Mesenchymal stem cell (in vitro differentiated cells and primary cell): Measurements from ENCODE around the gene SYNE2.

Experiments used
- DNase-seq: peaks from one replicate; pipeline ENCODE4 v3.0.0-alpha.2; 2013
- H2AFZ ChIP-seq: one replicate; pipeline ENCODE4 v1.6.1; 2013; ENCODE audit warnings: low read depth, mild to moderate bottlenecking, control low read depth, inconsistent platforms, low read length, moderate library complexity
- H2AK5ac ChIP-seq: 2 replicates; pipeline ENCODE4 v1.6.1; 2013; ENCODE audit warnings: low read length, moderate library complexity, mild to moderate bottlenecking, inconsistent platforms; ENCODE audit not compliant: severe bottlenecking
- H2BK120ac ChIP-seq: one replicate; pipeline ENCODE4 v1.6.1; 2013; ENCODE audit warnings: low read depth, mild to moderate bottlenecking, inconsistent platforms, low read length, moderate library complexity
- H2BK12ac ChIP-seq, 2 experiments: one replicate each; pipeline ENCODE4 v1.6.1; 2013; ENCODE audit warnings: inconsistent platforms in 2 of 2, low read length in 2 of 2, mild to moderate bottlenecking in 2 of 2, moderate library complexity in 2 of 2, control low read depth in 1 of 2
- H2BK15ac ChIP-seq: one replicate; pipeline ENCODE4 v1.6.1; 2013; ENCODE audit warnings: mild to moderate bottlenecking, low read depth, inconsistent platforms; ENCODE audit not compliant: poor library complexity, severe bottlenecking
- H2BK5ac ChIP-seq: 2 replicates; pipeline ENCODE4 v1.6.1; 2013; ENCODE audit warnings: low read depth, mild to moderate bottlenecking, low read length, control low read depth, inconsistent platforms; ENCODE audit not compliant: poor library complexity, severe bottlenecking
- H3K14ac ChIP-seq, 2 experiments: one replicate each; pipeline ENCODE4 v1.6.1; 2013; ENCODE audit warnings: inconsistent platforms in 2 of 2, low read length in 2 of 2, control low read depth in 1 of 2, mild to moderate bottlenecking in 1 of 2, moderate library complexity in 1 of 2
- H3K18ac ChIP-seq, 2 experiments: one replicate each; pipeline ENCODE4 v1.6.1; 2013; ENCODE audit warnings: inconsistent platforms in 2 of 2, low read length in 2 of 2, control low read depth in 1 of 2, low read depth in 1 of 2, mild to moderate bottlenecking in 1 of 2
- H3K23ac ChIP-seq, 2 experiments: one replicate each; pipeline ENCODE4 v1.6.1; 2013; ENCODE audit warnings: inconsistent platforms in 2 of 2, low read length in 2 of 2, mild to moderate bottlenecking in 2 of 2, moderate library complexity in 2 of 2, control low read depth in 1 of 2
- H3K27ac ChIP-seq: 2 replicates; pipeline ENCODE4 v1.5.1; 2013; ENCODE audit warnings: mild to moderate bottlenecking, moderate library complexity, low read length, control low read depth, inconsistent platforms; ENCODE audit not compliant: poor library complexity, severe bottlenecking
- H3K27me3 ChIP-seq, 2 experiments: 2 replicates each; pipeline versions ENCODE4 v1.6.1 to v1.7.0; 2013; ENCODE audit warnings: low read length in 2 of 2, mild to moderate bottlenecking in 2 of 2, moderate library complexity in 2 of 2, control low read depth in 1 of 2, inconsistent platforms in 1 of 2; ENCODE audit not compliant: control insufficient read depth in 1 of 2, insufficient read depth in 1 of 2
- H3K36me3 ChIP-seq, 2 experiments: 2 replicates each; pipeline versions ENCODE4 v1.6.1 to v1.7.0; 2013; ENCODE audit warnings: low read length in 2 of 2, control low read depth in 1 of 2, inconsistent platforms in 1 of 2, low read depth in 1 of 2, mild to moderate bottlenecking in 1 of 2; ENCODE audit not compliant: insufficient read depth in 2 of 2, control insufficient read depth in 1 of 2
- H3K4ac ChIP-seq, 2 experiments: one replicate each; pipeline ENCODE4 v1.6.1; 2013; ENCODE audit warnings: inconsistent platforms in 2 of 2, low read length in 2 of 2, mild to moderate bottlenecking in 2 of 2, moderate library complexity in 2 of 2, control low read depth in 1 of 2, low read depth in 1 of 2
- H3K4me1 ChIP-seq: 2 replicates; pipeline ENCODE4 v1.6.1; 2013; ENCODE audit warnings: low read depth, low read length, control low read depth; ENCODE audit not compliant: control insufficient read depth, insufficient read depth
- H3K4me2 ChIP-seq: 2 replicates; pipeline ENCODE4 v1.6.1; 2013; ENCODE audit warnings: low read length, mild to moderate bottlenecking, inconsistent platforms; ENCODE audit not compliant: poor library complexity, severe bottlenecking
- H3K4me3 ChIP-seq, 2 experiments: 2 replicates each; pipeline versions ENCODE4 v1.5.1 to v1.7.0; 2013; ENCODE audit warnings: low read length in 2 of 2, mild to moderate bottlenecking in 2 of 2, control low read depth in 1 of 2, low read depth in 1 of 2; ENCODE audit not compliant: insufficient read depth in 1 of 2
- H3K79me1 ChIP-seq: replicated peaks from 2 replicates; pipeline ENCODE4 v1.6.1; 2013; ENCODE audit warnings: mild to moderate bottlenecking, control low read depth, low read length, inconsistent platforms; ENCODE audit not compliant: poor library complexity, severe bottlenecking
- H3K9ac ChIP-seq: 2 replicates; pipeline ENCODE4 v1.7.0; 2013; ENCODE audit warnings: mild to moderate bottlenecking, low read length, moderate library complexity
- H3K9me3 ChIP-seq: 2 replicates; pipeline ENCODE4 v1.7.0; 2013; ENCODE audit warnings: mild to moderate bottlenecking, low read length; ENCODE audit not compliant: control insufficient read depth
- H4K8ac ChIP-seq: one replicate; pipeline ENCODE4 v1.6.1; 2013; ENCODE audit warnings: inconsistent platforms, mild to moderate bottlenecking, low read length, moderate library complexity
- H4K91ac ChIP-seq: one replicate; pipeline ENCODE4 v1.6.1; 2013; ENCODE audit warnings: mild to moderate bottlenecking, low read length, inconsistent platforms
- WGBS: methylation state at CpG from one replicate; pipeline ENCODE4 v1.1.7; 2013; ENCODE audit warnings: mixed read lengths; 5-methylcytosine and 5-hydroxymethylcytosine counted together

The SYNE2 gene

DNA sequence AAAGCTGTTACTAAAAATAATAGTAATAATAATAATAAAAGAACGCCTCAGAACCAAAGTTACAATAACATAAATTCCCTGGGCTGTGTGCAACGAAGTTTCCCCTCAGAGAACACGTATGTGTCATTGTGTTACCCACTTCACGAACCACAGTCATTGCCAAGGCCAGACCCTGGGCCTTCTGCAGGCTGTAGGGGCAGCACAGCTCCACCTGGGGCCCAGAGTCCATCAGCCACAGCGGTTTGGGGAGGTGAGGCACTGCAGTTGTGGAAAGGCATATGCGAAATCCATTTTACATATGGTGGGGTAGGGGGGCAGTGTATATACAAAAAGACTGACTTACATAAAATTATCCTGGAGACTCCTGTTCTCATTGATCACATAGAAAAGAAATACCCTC lies 385.2 kb downstream of the SYNE2 start:
- H3K36me3 ChIP-seq: peaks cover 0 to 1% of the 10 kb centered on the region in 2 experiments
- H4K8ac ChIP-seq: no peak overlapping the region
- no peak overlapping the region for H3K18ac ChIP-seq
- H2BK15ac ChIP-seq: no peak overlapping the region
- H3K27ac ChIP-seq: no peak overlapping the region
- no peak overlapping the region for H4K91ac ChIP-seq
- peaks cover 0 to 61% of the 10 kb centered on the region in 2 experiments for H3K27me3 ChIP-seq
- H2BK120ac ChIP-seq: no peak overlapping the region
- no peak overlapping the region for H2AFZ ChIP-seq
- no peak overlapping the region for H2BK12ac ChIP-seq
- H3K79me1 ChIP-seq: no peaks in the 10 kb centered on the region
- no peak overlapping the region for H2AK5ac ChIP-seq
- H3K4me3 ChIP-seq: no peak overlapping the region
- no peak overlapping the region for H2BK5ac ChIP-seq
- no peak overlapping the region for H3K23ac ChIP-seq
- no peak for DNase-seq
- H3K4me2 ChIP-seq: no peak overlapping the region
- H3K9ac ChIP-seq: no peak overlapping the region
- H3K4me1 ChIP-seq: peaks cover 30% of the 10 kb centered on the region
- 97% methylated on average over 4 of the region's 6 CpGs for WGBS
- H3K4ac ChIP-seq: no peak overlapping the region
- H3K14ac ChIP-seq: no peak overlapping the region
- no peaks in the 10 kb centered on the region for H3K9me3 ChIP-seq

- no peak overlapping the region for H2BK15ac ChIP-seq
- H3K9me3 ChIP-seq: no peaks in the 10 kb centered on the region
- H2BK5ac ChIP-seq: no peak overlapping the region
- no peak for DNase-seq
- no peak overlapping the region for H3K4ac ChIP-seq
- H3K79me1 ChIP-seq: no peaks in the 10 kb centered on the region
- peaks cover 0 to 66% of the 10 kb centered on the region in 2 experiments for H3K27me3 ChIP-seq
- no peak overlapping the region for H3K23ac ChIP-seq
- 91% methylated on average over 2 of the region's 2 CpGs for WGBS
- H3K27ac ChIP-seq: no peak overlapping the region
- H3K4me1 ChIP-seq: peaks cover 27% of the 10 kb centered on the region
- no peak overlapping the region for H3K14ac ChIP-seq
- H3K4me3 ChIP-seq: no peak overlapping the region
- H2AFZ ChIP-seq: no peak overlapping the region
- no peak overlapping the region for H3K18ac ChIP-seq
- H3K36me3 ChIP-seq: no peaks in the 10 kb centered on the region
- no peak overlapping the region for H4K91ac ChIP-seq
- H3K4me2 ChIP-seq: no peak overlapping the region
- H2BK12ac ChIP-seq: no peak overlapping the region
- H3K9ac ChIP-seq: no peak overlapping the region
- H2AK5ac ChIP-seq: peak overlapping the region; percentile 81
- no peak overlapping the region for H2BK120ac ChIP-seq
- H4K8ac ChIP-seq: no peak overlapping the region
Observed at GRCh38 chr14:64238631-64239030, 385.8 kb downstream of the SYNE2 start.

DNA sequence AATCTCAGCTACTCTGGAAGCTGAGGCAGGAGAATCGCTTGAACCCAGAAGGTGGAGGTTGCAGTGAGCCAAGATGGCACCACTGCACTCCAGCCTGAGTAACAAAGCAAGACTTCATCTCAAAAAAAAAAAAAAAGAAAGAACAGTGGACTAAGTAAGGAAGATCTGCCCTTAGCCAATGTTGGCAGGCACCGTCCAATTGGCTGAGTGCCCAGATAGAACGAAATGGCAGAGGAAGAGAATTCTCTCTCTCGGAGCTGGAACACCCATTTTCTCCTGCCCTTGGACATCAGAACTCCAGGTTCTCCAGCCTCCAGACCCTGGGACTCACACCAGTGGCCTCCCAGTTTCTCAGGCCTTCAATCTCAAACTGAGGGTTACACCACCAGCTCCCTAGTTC lies 391.5 kb downstream of the SYNE2 start:
- Histone ChIP-seq H3K23ac (no peak overlapping the region), H3K27me3 (peaks cover 0 to 26% of the 10 kb centered on the region in 2 experiments), H2BK5ac (no peak overlapping the region), H3K4me1 (no peaks in the 10 kb centered on the region), H4K8ac (no peak overlapping the region), H3K4me2 (no peak overlapping the region), H3K36me3 (no peaks in the 10 kb centered on the region), H3K9me3 (no peaks in the 10 kb centered on the region), H3K27ac (no peak overlapping the region), H2AK5ac (no peak overlapping the region), H3K14ac (no peak overlapping the region), H3K18ac (no peak overlapping the region), H3K4ac (no peak overlapping the region), H2BK15ac (no peak overlapping the region), H3K9ac (no peak overlapping the region), H3K4me3 (no peak overlapping the region), H2AFZ (no peak overlapping the region), H4K91ac (no peak overlapping the region), H3K79me1 (no peaks in the 10 kb centered on the region), H2BK120ac (no peak overlapping the region), H2BK12ac (no peak overlapping the region)
- DNase-seq: no peak
- WGBS: 89% methylated on average over 4 of the region's 4 CpGs

GRCh38 chr14:64245491-64245890 lies 392.7 kb downstream of the SYNE2 start:
- Histone ChIP-seq H3K4me2 (no peak overlapping the region), H3K27me3 (peaks cover 0 to 14% of the 10 kb centered on the region in 2 experiments), H2BK15ac (no peak overlapping the region), H3K18ac (no peak overlapping the region), H4K91ac (no peak overlapping the region), H2AFZ (no peak overlapping the region), H2BK120ac (no peak overlapping the region), H3K79me1 (no peaks in the 10 kb centered on the region), H2AK5ac (no peak overlapping the region), H2BK5ac (no peak overlapping the region), H3K4me3 (no peak overlapping the region), H3K9me3 (no peaks in the 10 kb centered on the region), H3K14ac (no peak overlapping the region), H3K27ac (no peak overlapping the region), H3K23ac (no peak overlapping the region), H3K4ac (no peak overlapping the region), H4K8ac (no peak overlapping the region), H3K36me3 (no peaks in the 10 kb centered on the region), H2BK12ac (no peak overlapping the region), H3K9ac (no peak overlapping the region), H3K4me1 (no peaks in the 10 kb centered on the region)
- DNase-seq: no peak
- WGBS: 94% methylated on average over 3 of the region's 4 CpGs
